Endothelial cell of umbilical vein (primary cell): ENCODE measurements around the gene ACTN3. TPM values are rescaled to one million over a fixed set of nuclear protein-coding genes. Genes with fewer than 3 reads are reported as not detected.

Experiments
- BruUV-seq: library from RNA; stranded (reverse); fragments of 400-500 nt; replicated peaks from 2 replicates; lab custom pipeline; 2021; lab: Mats Ljungman, UMichigan
- CTCF ChIA-PET: fragments of 300-600, 350-600 bp; sonication (Branson Sonifier 250); formaldehyde crosslinking; loops from one replicate; lab custom pipeline; 2021; ENCODE audit warnings: antibody characterized with exemption, inconsistent platforms; lab: Charles Lee
- POLR2A ChIA-PET: fragments of 300-600, 350-600 bp; sonication (Branson Sonifier 250); formaldehyde crosslinking; loops from one replicate; lab custom pipeline; 2021; ENCODE audit warnings: antibody characterized with exemption, inconsistent platforms; lab: Charles Lee
- DNase-seq: peaks from one replicate; pipeline ENCODE4 v3.0.0-alpha.2; 2011; ENCODE audit warnings: low read depth, low spot score
- FAIRE-seq: peaks from 2 replicates; lab custom pipeline; 2011; peaks lifted over from hg19 to GRCh38; lab: Jason Lieb, UNC
- H2AFZ ChIP-seq: 2 replicates; pipeline ENCODE4 v1.6.0; 2012; ENCODE audit warnings: low read depth, low read length, control low read depth, inconsistent platforms
- H3K27ac ChIP-seq: 2 replicates; pipeline ENCODE4 v1.5.1; 2011; ENCODE audit warnings: low read depth, mild to moderate bottlenecking, control low read depth, low read length, moderate library complexity; ENCODE audit not compliant: insufficient read depth
- H3K27me3 ChIP-seq, 2 experiments: 2 replicates each; pipeline versions ENCODE4 v1.6.0 to v1.6.1; 2011; ENCODE audit warnings: low read length in 2 of 2, mixed read lengths in 1 of 2; ENCODE audit not compliant: control insufficient read depth in 2 of 2, insufficient read depth in 2 of 2
- H3K36me3 ChIP-seq, 2 experiments: 2 replicates in 1 of 2; 3 replicates in 1 of 2; pipeline ENCODE4 v1.5.1; 2011; ENCODE audit warnings: low read length in 2 of 2, mild to moderate bottlenecking in 1 of 2, moderate library complexity in 1 of 2; ENCODE audit not compliant: control insufficient read depth in 2 of 2, insufficient read depth in 2 of 2; ENCODE audit errors: extremely low read depth in 1 of 2
- H3K4me1 ChIP-seq: 3 replicates; pipeline ENCODE4 v1.5.1; 2011; ENCODE audit warnings: mild to moderate bottlenecking, low read length; ENCODE audit not compliant: control insufficient read depth, insufficient read depth; ENCODE audit errors: extremely low read depth
- H3K4me2 ChIP-seq: 2 replicates; pipeline ENCODE4 v1.6.1; 2011; ENCODE audit warnings: low read length, control low read depth, mixed read lengths; ENCODE audit not compliant: insufficient read depth
- H3K4me3 ChIP-seq, 3 experiments: fragments of 200-600 bp in 1 of 3; sonication (generic), shearing (Covaris generic) in 1 of 3; replicated peaks in 1 of 3; 2 replicates each; pipeline ENCODE4 v1.5.1; 2011 to 2016; ENCODE audit warnings: control low read depth in 3 of 3, low read length in 3 of 3, mild to moderate bottlenecking in 2 of 3, inconsistent platforms in 1 of 3, low read depth in 1 of 3, moderate library complexity in 1 of 3; ENCODE audit not compliant: insufficient read depth in 1 of 3
- H3K79me2 ChIP-seq: 2 replicates; pipeline ENCODE4 v1.6.0; 2012; ENCODE audit warnings: low read length, inconsistent platforms; ENCODE audit not compliant: control insufficient read depth, insufficient read depth
- H3K9ac ChIP-seq: replicated peaks from 2 replicates; pipeline ENCODE3; 2011; ENCODE audit warnings: low read length, control low read depth; ENCODE audit not compliant: insufficient read depth; ENCODE audit errors: extremely low read depth
- H3K9me1 ChIP-seq: replicated peaks from 3 replicates; pipeline ENCODE4 v1.6.0; 2011; ENCODE audit warnings: mild to moderate bottlenecking, low read length; ENCODE audit not compliant: control insufficient read depth, insufficient read depth; ENCODE audit errors: extremely low read depth
- H3K9me3 ChIP-seq: replicated peaks from 2 replicates; pipeline ENCODE4 v1.5.1; 2012; ENCODE audit warnings: low read length, inconsistent platforms; ENCODE audit not compliant: control insufficient read depth, insufficient read depth
- H4K20me1 ChIP-seq: replicated peaks from 2 replicates; pipeline ENCODE3; 2011; ENCODE audit warnings: mild to moderate bottlenecking, low read length; ENCODE audit not compliant: control insufficient read depth, insufficient read depth; ENCODE audit errors: extremely low read depth
- CTCF ChIP-seq, 2 donors: IDR thresholded peaks; 1 replicate in 1 of 2; 2 replicates in 1 of 2; pipeline ENCODE4 v1.5.1; 2011; ENCODE audit warnings: low read length in 2 of 2, mild to moderate bottlenecking in 2 of 2, moderate library complexity in 2 of 2, control low read depth in 1 of 2, inconsistent platforms in 1 of 2, low read depth in 1 of 2; ENCODE audit not compliant: insufficient read depth in 1 of 2; ENCODE audit errors: extremely low read depth in 1 of 2
- EZH2 ChIP-seq: IDR thresholded peaks from 2 replicates; pipeline ENCODE4 v1.6.1; 2012; ENCODE audit warnings: borderline replicate concordance, low read depth, mild to moderate bottlenecking, moderate library complexity, low read length, inconsistent platforms; ENCODE audit not compliant: severe bottlenecking
- FOS ChIP-seq: IDR thresholded peaks from 2 replicates; pipeline ENCODE4 v1.6.1; 2011; ENCODE audit warnings: mild to moderate bottlenecking, low read length, moderate library complexity, borderline replicate concordance; ENCODE audit not compliant: insufficient read depth
- GATA2 ChIP-seq: IDR thresholded peaks from 2 replicates; pipeline ENCODE4 v1.7.0; 2011; ENCODE audit warnings: low read depth, mild to moderate bottlenecking, moderate library complexity, mixed read lengths, low read length; ENCODE audit not compliant: insufficient read length, insufficient read depth
- JUN ChIP-seq: IDR thresholded peaks from 2 replicates; pipeline ENCODE4 v1.6.1; 2011; ENCODE audit warnings: borderline replicate concordance, low read depth; ENCODE audit not compliant: insufficient read length, insufficient read depth
- MAX ChIP-seq: IDR thresholded peaks from 2 replicates; pipeline ENCODE4 v1.6.1; 2011; ENCODE audit not compliant: insufficient read depth, insufficient read length
- MYC ChIP-seq: IDR thresholded peaks from one replicate; pipeline ENCODE4 v1.6.1; 2011; ENCODE audit warnings: mild to moderate bottlenecking, low read depth, low read length
- POLR2A ChIP-seq: IDR thresholded peaks from 2 replicates; pipeline ENCODE4 v1.6.1; 2012; ENCODE audit warnings: low read depth, mild to moderate bottlenecking, control low read depth, low read length
- POLR2AphosphoS5 ChIP-seq: IDR thresholded peaks from 2 replicates; pipeline ENCODE4 v1.6.1; 2012; ENCODE audit warnings: low read depth, mild to moderate bottlenecking, control low read depth, low read length, moderate library complexity; ENCODE audit not compliant: insufficient read depth
- dilution Hi-C: fragments of 300-500 bp; cut with MboI; formaldehyde crosslinking; loops from one replicate; pipeline ENCODE4 v1.15.0; 2019; ENCODE audit warnings: low sequenced_read_pairs; ENCODE audit not compliant: extremely low pct_ligation_motif_present
- intact Hi-C: fragments of 100-400 bp; cut with micrococcal nuclease; formaldehyde crosslinking; loops from one replicate; pipeline ENCODE4 v1.10.0; 2022
- polyA plus RNA-seq, 4 experiments: library from polyadenylated mRNA; depleted of rRNA in 3 of 4; stranded (reverse) in 3 of 4; unstranded in 1 of 4; fragments of >200 nt; gene quantifications; 2 replicates each; pipeline versions ENCODE4 v1.2.1 to v1.2.3, GENCODE V29; 2011 to 2012; ENCODE audit warnings: missing spikeins in 1 of 4
- total RNA-seq: library from RNA; stranded (reverse); gene quantifications from 2 replicates; pipeline ENCODE4 v1.2.3, GENCODE V29; 2021

ACTN3 gene
- total and polyA plus RNA-seq, 2 donors (not counting 3 experiments of a cell fraction or from before 2014, with no cell fraction given): 0.17 to 0.18 TPM

- no peak overlapping the region for H3K4me2 ChIP-seq
- H3K79me2 ChIP-seq: peaks cover 5% of the 10 kb centered on the region
- ChIA-PET POLR2A (no interaction called here), CTCF (no interaction called here)
- TF ChIP-seq MYC (no peak), CTCF (IDR thresholded peaks at IDR 0.05; ENCODE audit: extremely low read depth in 1 of 2, insufficient read depth in 1 of 2, low read depth in 1 of 2, low read length in 2 of 2) (no peak), FOS (no peak), MAX (no peak), EZH2 (no peak), JUN (no peak), POLR2AphosphoS5 (no peak), POLR2A (no peak), GATA2 (no peak)
- H4K20me1 ChIP-seq: no peaks in the 10 kb centered on the region
- DNase-seq (no peak), FAIRE-seq (no peak)
- no peak overlapping the region for H3K27ac ChIP-seq
- H3K9ac ChIP-seq: no peak overlapping the region
- BruUV-seq: no TSS peak
- H3K36me3 ChIP-seq: no peaks in the 10 kb centered on the region
- dilution Hi-C loops (no loop called here), intact Hi-C loops (no loop called here)
- H3K4me1 ChIP-seq: peaks cover 27% of the 10 kb centered on the region
- no peak overlapping the region for H3K4me3 ChIP-seq
- H3K27me3 ChIP-seq: no peaks in the 10 kb centered on the region
- H3K9me1 ChIP-seq: no peaks in the 10 kb centered on the region
- H3K9me3 ChIP-seq: no peaks in the 10 kb centered on the region
- no peak overlapping the region for H2AFZ ChIP-seq
Observed at GRCh38 chr11:66548041-66548440, 1.3 kb downstream of the ACTN3 start.
